ENCODE results near the gene SLC4A9. TPM values are rescaled to one million over a fixed set of nuclear protein-coding genes. Genes with fewer than 3 reads are reported as not detected.
"Not testable (repeated sequence)": the region's sequence is repeated elsewhere in the genome, so short reads cannot be mapped to it uniquely, and the experiment has no call there.

The SLC4A9 gene
- total RNA-seq, 2 experiments from 2014 or later, result not detected

DNA sequence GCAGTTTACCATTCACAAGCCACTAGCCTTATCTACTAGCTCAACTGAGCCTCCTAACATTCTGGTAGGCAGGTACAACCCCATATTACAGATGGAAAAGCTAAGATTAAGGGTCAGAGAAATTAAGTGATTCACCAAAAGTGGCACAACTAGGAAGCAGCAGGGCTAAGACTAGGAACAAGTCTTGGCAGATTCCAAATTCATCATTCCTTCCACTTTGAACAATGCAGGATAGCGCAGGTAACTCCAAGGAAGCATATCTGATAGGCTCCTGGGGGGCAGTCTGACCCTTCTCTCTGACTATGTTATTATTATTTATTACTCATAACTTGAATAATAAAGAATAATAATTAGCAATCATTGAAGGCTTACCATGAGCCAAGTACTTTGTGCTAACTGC lies 22.1 kb upstream of the SLC4A9 start:
- CTCF ChIA-PET, result interaction anchor here (0.6 to 1.9 kb wide), 3 partner anchors 9 to 18 kb away, joined by 3 to 6 read pairs (median 3); partner anchors contain the start of gene HBEGF
- POLR2A ChIA-PET, result no interaction called here

DNA sequence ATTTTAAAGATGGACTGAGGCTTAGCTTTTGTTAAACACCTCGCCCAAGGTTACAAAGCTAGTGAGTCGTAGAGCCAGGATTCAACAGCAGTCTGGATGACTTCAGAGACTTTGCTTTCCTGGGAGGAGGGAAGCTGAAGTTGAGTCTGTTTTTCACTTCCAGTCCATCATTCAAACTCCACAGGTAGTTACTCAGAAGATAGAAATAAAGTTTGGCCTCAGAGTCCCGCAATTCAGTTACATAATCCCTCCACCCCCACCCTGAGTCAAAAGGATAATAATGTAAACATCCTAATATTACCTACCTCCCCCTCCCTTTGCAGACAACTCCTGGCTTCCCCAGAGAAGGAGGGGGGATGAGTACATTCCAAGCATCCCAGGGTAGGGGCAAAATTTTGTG lies 21.7 kb upstream of the SLC4A9 start:
- ChIA-PET CTCF (interaction anchor here (1.9 kb wide), 1 partner anchor 8 kb away, joined by 6 read pairs; the partner anchor contains the start of gene HBEGF), POLR2A (no interaction called here)

DNA sequence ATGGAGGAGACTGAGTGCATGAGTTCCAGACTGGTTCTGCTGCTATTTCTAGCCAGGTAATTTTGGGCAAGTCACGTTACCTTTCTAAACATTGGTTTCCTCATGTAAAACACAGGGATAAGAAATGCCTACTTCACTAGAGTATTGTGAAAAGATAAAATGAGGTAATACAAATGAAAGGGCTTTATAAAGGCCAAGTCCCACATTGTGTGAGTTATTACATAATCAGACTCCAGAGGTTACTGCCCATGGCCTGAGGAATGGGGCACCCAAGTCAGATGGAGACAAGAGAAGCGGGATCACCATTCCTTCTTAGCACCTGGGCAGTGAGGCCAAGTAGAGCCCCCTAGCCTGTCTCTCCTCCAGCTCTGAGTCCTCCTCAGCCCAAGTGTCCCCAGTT lies 21.1 kb upstream of the SLC4A9 start:
- ChIA-PET POLR2A (interaction anchor here (0.5 kb wide), 1 partner anchor 1148 kb away, joined by 10 read pairs; no protein-coding TSS in a partner anchor), CTCF (interaction anchor here (18.3 kb wide), 1 partner anchor 94 kb away, joined by 302 read pairs; no protein-coding TSS in a partner anchor)

DNA sequence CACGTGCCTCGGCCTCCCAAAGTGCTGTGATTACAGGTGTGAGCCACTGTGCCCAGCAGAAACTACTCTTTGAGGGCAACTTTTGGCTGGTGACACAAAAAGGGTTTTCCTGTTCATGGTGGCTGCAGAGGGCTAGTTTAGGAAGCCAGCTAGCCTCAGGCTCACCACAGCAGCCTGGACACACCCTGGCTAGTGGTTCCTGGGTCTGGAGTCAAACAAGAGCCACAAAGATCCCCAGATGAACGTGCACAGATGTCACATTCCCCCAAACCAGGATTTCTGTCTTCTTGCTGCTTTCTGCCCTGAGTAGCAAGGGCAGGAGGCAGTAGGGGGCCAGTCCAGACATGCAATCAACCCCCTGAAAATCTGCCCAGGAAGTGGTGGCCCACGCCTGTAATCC lies 20.4 kb upstream of the SLC4A9 start:
- POLR2A ChIA-PET, result interaction anchor here (0.5 kb wide), 1 partner anchor 1148 kb away, joined by 10 read pairs; no protein-coding TSS in a partner anchor
- CTCF ChIA-PET, result interaction anchor here (18.3 kb wide), 1 partner anchor 95 kb away, joined by 302 read pairs; no protein-coding TSS in a partner anchor

DNA sequence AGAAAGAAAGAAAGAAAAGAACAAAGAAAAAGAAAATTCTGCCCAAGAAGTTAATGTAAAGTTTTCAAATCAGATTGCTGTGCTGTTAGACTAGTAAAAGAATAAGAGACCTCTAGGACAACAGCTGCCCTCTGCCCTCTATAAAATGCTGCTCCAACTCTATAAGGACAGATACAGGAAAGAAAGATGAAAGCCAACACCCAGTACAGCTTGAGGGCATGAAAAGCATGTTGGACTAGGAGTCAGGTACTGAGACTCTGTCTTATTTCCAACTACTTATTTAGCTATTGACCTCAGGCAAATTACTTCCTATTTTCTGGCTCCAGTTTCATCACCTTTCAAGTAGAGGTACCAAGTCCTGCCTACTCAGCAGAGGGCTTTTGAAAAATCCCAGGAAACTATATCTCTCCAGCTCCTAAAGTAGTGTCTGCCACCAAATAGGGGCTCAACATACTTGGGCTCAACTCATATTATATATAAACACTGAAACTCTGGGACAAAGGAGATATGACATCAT lies 19.3 kb upstream of the SLC4A9 start:
- ChIA-PET POLR2A (no interaction called here), CTCF (interaction anchor here (0.7 to 18.3 kb wide), 3 partner anchors 11 to 128 kb away, joined by 3 to 302 read pairs (median 6); no protein-coding TSS in a partner anchor)

DNA sequence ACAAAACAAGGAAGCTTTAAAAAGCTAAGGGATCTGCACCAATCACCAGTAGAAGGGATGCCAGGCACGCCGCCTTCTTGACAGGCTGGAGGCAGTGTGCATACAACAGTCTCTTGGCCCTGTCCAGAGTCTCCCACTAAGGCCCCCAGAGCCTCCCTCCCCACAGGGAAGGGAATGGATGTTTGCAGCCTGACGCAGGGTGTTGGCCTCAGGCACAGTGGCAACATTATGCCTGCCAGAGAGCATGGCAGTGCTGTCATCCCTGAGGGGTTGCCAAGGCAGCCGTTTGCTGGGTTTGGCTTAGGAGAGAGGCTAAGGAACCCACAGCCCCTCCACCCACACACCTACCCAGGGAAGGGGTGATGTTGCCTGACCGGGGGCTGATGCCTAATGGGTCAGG lies 18.4 kb upstream of the SLC4A9 start:
- POLR2A ChIA-PET, result no interaction called here
- CTCF ChIA-PET, result interaction anchor here (2.6 to 18.3 kb wide), 2 partner anchors 10 to 97 kb away, joined by 7 to 302 read pairs; no protein-coding TSS in a partner anchor

DNA sequence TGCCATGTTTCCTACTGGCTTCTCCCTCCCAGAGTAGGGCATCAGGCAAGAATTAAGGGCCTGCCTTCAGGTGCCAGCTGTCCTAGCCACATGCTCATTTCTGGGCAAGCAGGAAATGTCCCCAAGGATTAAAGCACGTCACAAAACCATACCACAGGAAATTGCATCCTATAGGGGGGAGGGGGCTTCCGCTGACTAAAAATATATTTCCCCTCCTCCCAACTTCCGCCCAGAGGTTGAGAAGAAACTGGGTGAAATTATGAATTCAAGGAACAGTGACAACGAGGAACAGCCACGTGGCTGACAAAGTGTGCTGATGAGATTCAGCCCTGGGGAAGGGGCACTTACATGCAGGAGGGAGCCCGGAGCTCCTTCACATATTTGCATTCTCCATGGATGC lies 17.7 kb upstream of the SLC4A9 start:
- POLR2A ChIA-PET, result no interaction called here
- CTCF ChIA-PET, result interaction anchor here (2.6 to 18.3 kb wide), 2 partner anchors 10 to 98 kb away, joined by 7 to 302 read pairs; no protein-coding TSS in a partner anchor

DNA sequence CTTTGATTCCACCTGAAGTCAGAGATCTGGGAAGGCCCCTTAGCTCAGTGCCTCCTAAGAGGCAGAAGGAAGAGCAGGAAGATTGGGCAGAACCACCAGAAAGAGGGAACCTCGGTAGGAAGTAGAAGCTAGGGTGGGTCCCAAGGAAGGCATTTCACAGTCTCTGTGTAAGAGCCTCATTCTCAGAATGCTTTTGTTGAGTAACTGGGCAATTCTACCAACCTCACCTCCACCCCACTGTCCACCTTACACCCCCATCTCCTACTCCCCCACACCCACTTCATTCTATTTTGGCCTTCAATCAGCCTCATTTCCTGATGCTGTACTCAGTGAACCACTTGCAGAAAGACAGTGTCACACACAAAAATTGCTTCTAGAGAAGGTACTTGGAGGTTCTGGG lies 17.1 kb upstream of the SLC4A9 start:
- ChIA-PET POLR2A (interaction anchor here (0.6 kb wide), 1 partner anchor 305 kb away, joined by 6 read pairs; the partner anchor contains the start of genes IK and NDUFA2), CTCF (interaction anchor here (2.6 to 18.3 kb wide), 2 partner anchors 9 to 98 kb away, joined by 7 to 302 read pairs; no protein-coding TSS in a partner anchor)

DNA sequence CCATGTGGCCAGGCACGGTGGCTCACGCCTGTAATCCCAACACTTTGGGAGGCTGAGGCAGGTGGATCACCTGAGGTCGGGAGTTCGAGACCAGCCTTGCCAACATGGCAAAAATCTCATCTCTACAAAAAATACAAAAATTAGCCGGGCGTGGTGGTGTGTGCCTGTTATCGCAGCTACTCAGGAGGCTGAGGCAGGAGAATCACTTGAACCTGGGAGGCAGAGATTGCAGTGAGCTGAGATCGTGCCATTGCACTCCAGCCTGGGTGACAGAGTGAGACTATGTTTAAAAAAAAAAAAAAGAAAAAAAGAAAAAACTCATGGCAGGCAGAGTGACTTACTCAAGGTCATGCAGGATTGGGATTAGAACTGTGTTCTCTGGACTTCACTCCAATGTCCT lies 16.1 kb upstream of the SLC4A9 start:
- CTCF ChIA-PET, result interaction anchor here (2.6 to 18.3 kb wide), 2 partner anchors 8 to 99 kb away, joined by 7 to 302 read pairs; no protein-coding TSS in a partner anchor
- POLR2A ChIA-PET, result not testable (repeated sequence)

DNA sequence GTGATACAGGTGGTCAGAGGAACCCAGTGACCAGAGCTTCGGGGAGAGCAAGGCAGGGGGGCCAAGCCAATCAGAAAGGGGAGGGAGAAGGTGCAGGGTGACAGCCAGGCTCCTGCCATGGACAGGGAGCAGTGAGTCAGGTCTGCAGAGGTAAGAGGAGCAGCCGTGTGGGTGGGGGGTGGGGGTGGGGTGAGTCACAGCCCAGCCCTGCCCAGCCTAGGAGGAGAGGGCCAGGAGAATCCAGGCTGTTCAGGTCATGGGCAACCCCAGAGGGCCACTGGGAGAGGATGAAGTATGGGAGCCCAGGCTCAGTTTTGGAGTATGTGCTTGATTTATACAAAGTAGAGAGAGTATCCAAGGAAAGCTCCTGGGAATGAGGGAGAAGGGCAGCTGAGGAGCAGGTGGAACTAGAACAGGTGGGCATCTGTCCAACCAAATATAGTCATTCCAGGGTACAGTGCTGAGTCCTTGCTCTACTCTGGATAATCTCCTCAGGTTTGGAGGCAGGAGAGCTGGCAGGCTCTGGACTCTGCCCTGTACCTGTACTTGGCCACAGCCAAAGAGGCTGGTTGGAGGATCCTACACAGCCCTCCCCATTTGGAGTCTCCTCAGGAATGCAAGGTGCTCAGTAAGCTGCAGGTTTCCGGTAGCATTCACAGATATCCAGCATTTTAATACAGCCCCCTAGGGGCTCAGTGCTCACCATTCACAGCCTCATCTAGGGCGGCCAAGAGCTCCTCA lies 15.1 kb upstream of the SLC4A9 start:
- ChIA-PET CTCF (interaction anchor here (0.7 to 18.3 kb wide), 5 partner anchors 9 to 100 kb away, joined by 3 to 302 read pairs (median 3); partner anchors contain the start of gene SLC4A9), POLR2A (interaction anchor here (0.7 to 2.0 kb wide), 2 partner anchors 10 to 42 kb away, joined by 3 to 5 read pairs; partner anchors contain the start of gene PFDN1)

DNA sequence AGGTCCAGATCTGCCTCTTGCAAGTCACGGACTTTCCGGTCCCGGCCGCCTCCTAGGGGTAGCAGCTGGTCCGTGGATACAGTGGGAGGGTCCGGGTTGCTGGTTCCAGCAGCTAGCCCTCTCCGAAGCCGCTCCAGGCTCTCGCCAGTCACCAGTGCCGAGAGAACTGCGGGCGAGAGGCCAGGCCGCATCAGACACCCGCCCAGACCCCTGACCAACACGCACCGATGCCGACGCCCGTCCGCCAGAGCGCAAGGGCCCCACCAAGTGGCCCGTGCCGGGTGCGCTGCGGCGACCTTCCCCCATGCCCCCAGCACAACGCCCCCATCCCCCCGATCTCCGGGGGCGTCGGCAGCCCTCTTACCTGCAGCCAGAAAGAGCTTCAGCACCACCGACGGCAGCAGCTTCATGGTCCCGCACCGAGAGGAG lies 14.1 kb upstream of the SLC4A9 start:
- ChIA-PET POLR2A (interaction anchor here (1.0 to 2.0 kb wide), 3 partner anchors 43 to 102 kb away, joined by 3 to 6 read pairs (median 5); partner anchors contain the start of genes ANKHD1 and PFDN1), CTCF (interaction anchor here (0.5 to 18.3 kb wide), 8 partner anchors 8 to 168 kb away, joined by 3 to 302 read pairs (median 5); partner anchors contain the start of genes PFDN1 and SLC4A9)

DNA sequence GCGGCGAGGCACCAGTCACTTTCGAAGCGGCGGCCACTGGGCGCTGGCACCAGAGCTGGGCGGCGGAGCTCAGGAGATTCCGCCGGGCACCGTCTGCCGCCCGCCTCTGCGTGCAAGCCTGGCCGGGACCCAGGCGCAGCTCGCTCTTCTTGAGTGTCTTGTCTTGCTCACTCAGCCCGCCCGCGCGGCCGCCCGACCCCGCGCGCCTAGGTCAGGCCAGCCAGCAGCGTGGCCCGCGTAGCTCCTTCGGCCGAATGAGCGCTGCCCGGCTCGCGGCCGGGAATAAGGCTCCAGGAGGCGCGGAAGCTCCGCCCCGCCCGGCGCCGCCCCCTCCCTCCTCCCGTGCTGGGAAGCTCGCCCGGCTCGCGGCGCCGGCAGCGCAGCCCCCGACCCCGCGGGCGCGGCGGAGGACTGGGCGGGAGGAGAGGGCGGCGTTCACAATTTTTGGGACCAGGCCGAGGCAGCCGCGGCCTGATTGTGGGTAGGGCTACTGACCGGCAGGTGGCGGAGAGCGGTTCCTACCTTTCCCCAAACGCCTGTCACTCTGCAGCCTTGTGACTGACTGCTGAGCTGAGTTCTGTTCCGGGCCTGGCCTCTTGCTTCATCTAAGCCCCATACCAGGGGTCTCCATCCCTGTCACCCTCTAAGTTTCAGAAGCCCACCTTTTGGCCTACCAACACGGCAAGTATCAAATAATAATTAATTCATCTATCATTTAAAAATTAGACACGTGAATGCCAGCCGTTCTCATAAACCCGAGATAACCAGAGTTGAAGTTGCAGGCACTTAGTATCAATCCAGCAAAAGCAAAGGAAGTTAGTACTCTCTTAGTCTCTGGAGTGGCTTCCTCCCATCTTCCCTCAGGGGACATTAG lies 13.4 kb upstream of the SLC4A9 start, which contains the start of gene HBEGF:
Gene HBEGF (minus strand): TSS at position 256 of the 874 bp plus-strand sequence. CDS start 275 bp downstream, outside the sequence.
- ChIA-PET POLR2A (interaction anchor here (1.0 to 2.0 kb wide), 3 partner anchors 44 to 102 kb away, joined by 3 to 6 read pairs (median 5); partner anchors contain the start of genes ANKHD1 and PFDN1), CTCF (interaction anchor here (0.5 to 18.3 kb wide), 7 partner anchors 9 to 169 kb away, joined by 3 to 302 read pairs (median 5); partner anchors contain the start of genes PFDN1 and SLC4A9)

DNA sequence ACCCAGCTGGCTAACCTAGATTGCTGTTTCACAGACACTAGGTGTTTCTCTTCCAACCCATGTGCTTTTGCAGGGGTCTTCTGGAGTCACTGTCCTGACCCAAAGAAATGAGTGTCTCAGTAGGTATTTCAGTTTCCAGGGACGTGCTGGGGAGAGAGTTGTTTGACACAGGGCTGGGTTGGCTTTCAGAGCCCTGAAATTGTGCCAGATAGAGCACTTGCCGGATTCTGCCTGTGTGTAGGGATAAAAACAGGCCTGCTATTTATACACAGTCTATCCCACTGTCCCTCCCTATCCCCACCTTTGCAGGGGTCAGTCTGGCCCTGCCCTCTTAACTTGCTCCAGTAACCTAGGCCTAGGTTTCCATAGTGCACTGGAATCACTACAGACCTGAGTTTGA lies 12.6 kb upstream of the SLC4A9 start:
- POLR2A ChIA-PET, result interaction anchor here (1.9 kb wide), 1 partner anchor 103 kb away, joined by 6 read pairs; no protein-coding TSS in a partner anchor

DNA sequence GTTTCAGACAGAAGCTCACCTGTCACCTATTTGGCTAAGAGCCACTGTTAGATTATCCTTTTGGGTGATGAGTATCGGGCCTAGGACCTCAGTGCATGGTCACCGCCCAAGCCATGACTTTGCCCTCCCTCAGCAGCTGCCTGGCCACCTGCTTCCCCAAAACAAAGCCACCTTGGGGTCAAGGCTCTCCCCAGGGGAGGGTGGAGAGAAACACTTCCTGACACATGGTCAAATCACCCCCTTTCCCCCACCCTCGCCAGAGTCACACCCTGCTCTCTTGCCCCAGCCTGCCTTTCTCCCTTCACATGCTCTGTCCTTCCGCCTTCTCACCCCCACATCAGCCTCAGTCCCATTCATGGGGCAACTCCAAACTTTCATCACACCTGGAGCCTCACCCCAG lies 11.9 kb upstream of the SLC4A9 start:
- CTCF ChIA-PET, result interaction anchor here (0.7 to 18.3 kb wide), 3 partner anchors 11 to 103 kb away, joined by 3 to 302 read pairs (median 3); no protein-coding TSS in a partner anchor
- POLR2A ChIA-PET, result no interaction called here

More for the DNA sequence above, 12.6 kb upstream of the SLC4A9 start:
- CTCF ChIA-PET, result interaction anchor here (1.2 to 18.3 kb wide), 4 partner anchors 10 to 103 kb away, joined by 3 to 302 read pairs (median 4); partner anchors contain the start of gene PFDN1

DNA sequence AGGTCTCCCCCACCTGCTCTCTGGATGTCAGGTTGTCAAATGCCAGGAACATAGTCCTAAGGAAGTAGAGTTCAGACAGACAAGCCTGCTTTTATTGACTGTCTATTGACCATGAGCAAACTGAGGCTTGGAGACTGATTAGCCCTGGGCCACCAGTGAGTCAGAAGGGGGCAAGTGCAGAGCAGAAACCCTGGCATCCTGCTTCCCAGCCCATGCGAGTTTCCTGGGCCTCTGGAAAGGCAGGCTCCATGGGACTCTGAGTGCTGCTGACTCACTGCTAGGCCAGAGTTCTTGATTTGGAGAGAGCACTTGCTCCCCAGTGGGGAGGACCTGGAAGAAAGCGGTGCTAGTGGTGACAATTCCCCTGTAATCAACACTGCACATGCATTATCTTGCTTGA lies 10.8 kb upstream of the SLC4A9 start:
- ChIA-PET POLR2A (no interaction called here), CTCF (interaction anchor here (1.0 to 18.3 kb wide), 2 partner anchors 14 to 105 kb away, joined by 3 to 302 read pairs; no protein-coding TSS in a partner anchor)

DNA sequence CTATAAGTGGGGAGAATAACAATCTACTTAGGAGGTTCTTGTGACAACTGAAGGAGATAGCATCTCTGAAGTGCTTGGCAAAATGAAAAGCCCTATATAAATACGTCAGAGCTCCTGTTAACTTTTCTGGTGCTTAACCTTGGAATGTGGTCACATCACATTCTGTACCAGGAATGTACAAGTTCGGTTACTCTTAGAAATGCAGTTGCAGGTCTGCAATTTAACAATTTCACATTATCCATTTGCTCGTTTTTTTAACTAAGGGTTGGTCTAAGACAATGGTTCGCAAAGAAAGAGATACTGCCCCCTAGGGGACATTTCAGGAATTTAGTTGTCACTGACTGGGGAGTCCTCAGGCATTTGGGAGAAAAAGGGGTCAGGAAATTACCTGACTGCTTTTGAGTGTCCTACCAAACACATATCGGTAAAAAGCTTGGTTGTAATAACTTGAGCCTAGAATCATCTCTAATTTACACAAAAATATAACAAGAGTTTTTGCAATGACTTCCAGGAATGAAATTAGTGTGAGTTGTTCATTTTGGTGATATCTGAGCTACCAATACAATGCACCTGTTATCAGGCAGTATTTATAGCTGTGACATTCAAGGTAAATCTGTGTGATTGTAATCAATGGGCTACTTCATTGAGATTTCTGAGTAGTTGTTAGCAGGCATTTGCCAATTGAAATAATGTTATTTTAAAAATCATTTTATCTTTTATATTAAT lies 8.2 kb upstream of the SLC4A9 start:
- POLR2A ChIA-PET, result interaction anchor here (1.0 kb wide), 1 partner anchor 112 kb away, joined by 3 read pairs; no protein-coding TSS in a partner anchor
- CTCF ChIA-PET, result interaction anchor here (0.6 to 18.3 kb wide), 18 partner anchors 9 to 367 kb away, joined by 3 to 302 read pairs (median 4); partner anchors contain the start of gene EIF4EBP3

DNA sequence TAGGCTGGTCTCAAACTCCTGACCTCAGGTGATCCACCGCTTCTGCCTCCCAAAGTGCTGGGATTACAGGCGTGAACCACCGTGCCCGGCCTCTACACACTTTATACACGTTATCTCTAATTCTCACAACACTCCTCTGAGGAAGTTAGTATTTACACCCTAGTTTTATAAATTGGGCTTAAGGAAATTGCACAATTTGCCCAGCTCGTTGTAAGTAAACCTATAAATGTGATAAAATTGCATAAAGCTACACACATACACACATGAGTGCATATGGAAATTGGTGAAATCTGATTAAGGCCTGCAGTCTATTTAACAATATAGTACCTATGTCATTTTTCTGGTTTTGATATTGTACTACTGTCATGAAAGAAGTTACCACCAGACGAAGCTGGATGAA lies 4.4 kb upstream of the SLC4A9 start:
- POLR2A ChIA-PET, result interaction anchor here (0.6 kb wide), 1 partner anchor 30 kb away, joined by 3 read pairs; no protein-coding TSS in a partner anchor
- CTCF ChIA-PET, result interaction anchor here (0.7 to 18.3 kb wide), 3 partner anchors 18 to 111 kb away, joined by 3 to 302 read pairs (median 3); no protein-coding TSS in a partner anchor

All from activated CD8-positive, alpha-beta memory T cell treated with anti-CD3 and anti-CD28 coated beads for 36 hours (primary cell).